ENCODE data around the gene HRH3.

The HRH3 gene

GRCh38 chr20:62241506-62241905 is 21.4 kb upstream of the HRH3 start:
- Histone ChIP-seq H3K36me3 (ENCODE audit: insufficient read depth, low read length) (peaks cover 24% of the 10 kb centered on the region), H3K79me2 (ENCODE audit: insufficient read depth, low read length) (peaks cover 75% of the 10 kb centered on the region), H3K4me2 (ENCODE audit: insufficient read depth, low read length) (no peak overlapping the region), H3K9me3 (ENCODE audit: insufficient read depth, low read length, severe bottlenecking) (no peaks in the 10 kb centered on the region), H2AFZ (ENCODE audit: low read depth, low read length) (no peak overlapping the region), H3K27ac (ENCODE audit: low read length) (no peak overlapping the region), H3K4me1 (ENCODE audit: insufficient read depth, low read length) (peaks cover 31% of the 10 kb centered on the region), H3K27me3 (ENCODE audit: insufficient read depth, low read length, poor library complexity) (no peaks in the 10 kb centered on the region), H4K20me1 (ENCODE audit: insufficient read depth, low read length) (peaks cover 63% of the 10 kb centered on the region), H3K9ac (ENCODE audit: low read depth, low read length) (no peak overlapping the region), H3K4me3 (ENCODE audit: low read depth in 1 of 2, low read length in 2 of 2) (no peak overlapping the region)
- no peak for DNase-seq
- TF ChIP-seq, protein P1, sequence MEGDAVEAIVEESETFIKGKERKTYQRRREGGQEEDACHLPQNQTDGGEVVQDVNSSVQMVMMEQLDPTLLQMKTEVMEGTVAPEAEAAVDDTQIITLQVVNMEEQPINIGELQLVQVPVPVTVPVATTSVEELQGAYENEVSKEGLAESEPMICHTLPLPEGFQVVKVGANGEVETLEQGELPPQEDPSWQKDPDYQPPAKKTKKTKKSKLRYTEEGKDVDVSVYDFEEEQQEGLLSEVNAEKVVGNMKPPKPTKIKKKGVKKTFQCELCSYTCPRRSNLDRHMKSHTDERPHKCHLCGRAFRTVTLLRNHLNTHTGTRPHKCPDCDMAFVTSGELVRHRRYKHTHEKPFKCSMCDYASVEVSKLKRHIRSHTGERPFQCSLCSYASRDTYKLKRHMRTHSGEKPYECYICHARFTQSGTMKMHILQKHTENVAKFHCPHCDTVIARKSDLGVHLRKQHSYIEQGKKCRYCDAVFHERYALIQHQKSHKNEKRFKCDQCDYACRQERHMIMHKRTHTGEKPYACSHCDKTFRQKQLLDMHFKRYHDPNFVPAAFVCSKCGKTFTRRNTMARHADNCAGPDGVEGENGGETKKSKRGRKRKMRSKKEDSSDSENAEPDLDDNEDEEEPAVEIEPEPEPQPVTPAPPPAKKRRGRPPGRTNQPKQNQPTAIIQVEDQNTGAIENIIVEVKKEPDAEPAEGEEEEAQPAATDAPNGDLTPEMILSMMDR (IDR thresholded peaks at IDR 0.05; ENCODE audit: borderline replicate concordance, extremely low read depth, low read length, poor library complexity, severe bottlenecking): no peak
- TF ChIP-seq EZH2 (IDR thresholded peaks at IDR 0.05; ENCODE audit: borderline replicate concordance, low read depth, low read length, severe bottlenecking): no peak
- no peak for ATAC-seq (ENCODE audit: insufficient read depth, low read depth)

- TF ChIP-seq EZH2 (IDR thresholded peaks at IDR 0.05; ENCODE audit: borderline replicate concordance, low read depth, low read length, severe bottlenecking): no peak
- TF ChIP-seq, protein P1 (IDR thresholded peaks at IDR 0.05; ENCODE audit: borderline replicate concordance, extremely low read depth, low read length, poor library complexity, severe bottlenecking): no peak
- Histone ChIP-seq H3K27me3 (ENCODE audit: insufficient read depth, low read length, poor library complexity) (no peaks in the 10 kb centered on the region), H2AFZ (ENCODE audit: low read depth, low read length) (no peak overlapping the region), H3K27ac (ENCODE audit: low read length) (no peak overlapping the region), H3K4me2 (ENCODE audit: insufficient read depth, low read length) (peak overlapping the region; percentile 95), H3K9ac (ENCODE audit: low read depth, low read length) (no peak overlapping the region), H3K4me1 (ENCODE audit: insufficient read depth, low read length) (peaks cover 31% of the 10 kb centered on the region), H4K20me1 (ENCODE audit: insufficient read depth, low read length) (peaks cover 49% of the 10 kb centered on the region), H3K79me2 (ENCODE audit: insufficient read depth, low read length) (peaks cover 62% of the 10 kb centered on the region), H3K4me3 (ENCODE audit: low read depth in 1 of 2, low read length in 2 of 2) (no peak overlapping the region), H3K9me3 (ENCODE audit: insufficient read depth, low read length, severe bottlenecking) (no peaks in the 10 kb centered on the region), H3K36me3 (ENCODE audit: insufficient read depth, low read length) (peaks cover 24% of the 10 kb centered on the region; the same call in 1 of the 2 replicates)
- ATAC-seq (ENCODE audit: insufficient read depth, low read depth) (no peak), DNase-seq (no peak)
These were observed 20.1 kb upstream of the HRH3 start for GRCh38 chr20:62240020-62240685.

- Histone ChIP-seq H3K36me3 (ENCODE audit: insufficient read depth, low read length) (peaks cover 24% of the 10 kb centered on the region; the same call in 1 of the 2 replicates), H3K27me3 (ENCODE audit: insufficient read depth, low read length, poor library complexity) (no peaks in the 10 kb centered on the region), H3K79me2 (ENCODE audit: insufficient read depth, low read length) (peaks cover 54% of the 10 kb centered on the region), H4K20me1 (ENCODE audit: insufficient read depth, low read length) (peaks cover 44% of the 10 kb centered on the region), H3K4me3 (ENCODE audit: low read depth in 1 of 2, low read length in 2 of 2) (peak overlapping the region; percentile 62 to 83), H3K9ac (ENCODE audit: low read depth, low read length) (peak overlapping the region; percentile 67), H2AFZ (ENCODE audit: low read depth, low read length) (peak overlapping the region; percentile 40; the same call in 1 of the 2 replicates), H3K27ac (ENCODE audit: low read length) (peak overlapping the region; percentile 70; the same call in 1 of the 2 replicates), H3K4me1 (ENCODE audit: insufficient read depth, low read length) (peaks cover 31% of the 10 kb centered on the region), H3K9me3 (ENCODE audit: insufficient read depth, low read length, severe bottlenecking) (no peaks in the 10 kb centered on the region), H3K4me2 (ENCODE audit: insufficient read depth, low read length) (peak overlapping the region; percentile 95)
- ATAC-seq (ENCODE audit: insufficient read depth, low read depth) (no peak), DNase-seq (no peak)
- no peak for TF ChIP-seq EZH2 (IDR thresholded peaks at IDR 0.05; ENCODE audit: borderline replicate concordance, low read depth, low read length, severe bottlenecking)
- TF ChIP-seq, protein P1 (IDR thresholded peaks at IDR 0.05; ENCODE audit: borderline replicate concordance, extremely low read depth, low read length, poor library complexity, severe bottlenecking): no peak
These were observed 19.3 kb upstream of the HRH3 start for GRCh38 chr20:62239278-62239879.
